ENCODE measurements around the gene PKHD1. TPM values are rescaled to one million over a fixed set of nuclear protein-coding genes. Genes with fewer than 3 reads are reported as not detected.

PKHD1 gene
- total and polyA plus RNA-seq, 2 of the 13 experiments (the other 11 are each of a cell fraction or from before 2014, with no cell fraction given) = 0.01 to 0.13 TPM

DNA sequence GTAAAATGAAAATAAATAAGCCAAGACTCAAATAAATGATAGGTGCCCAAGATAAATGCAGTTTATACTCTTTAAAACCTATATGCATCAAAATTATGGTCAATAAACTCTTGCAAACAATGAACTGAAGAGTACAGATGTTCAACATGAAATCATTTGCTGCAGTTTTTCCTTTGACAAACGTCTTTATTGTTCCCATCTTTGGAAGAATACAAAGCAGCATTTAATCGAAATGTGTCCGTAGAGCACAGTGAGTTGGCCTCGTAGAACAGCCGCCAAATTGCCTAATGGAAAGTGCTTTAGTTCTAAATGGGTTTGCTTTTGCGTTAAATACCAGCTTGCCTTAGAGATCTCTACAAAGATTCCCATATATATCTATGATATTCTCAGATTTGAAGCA, 447.4 kb downstream of the PKHD1 start:
- Histone ChIP-seq H3K4me1 (ENCODE audit: insufficient read depth, low read length) (no peaks in the 10 kb centered on the region), H3K36me3 (replicated peaks in 1 of 2; ENCODE audit: control insufficient read depth in 1 of 2, insufficient read depth in 2 of 2, low read length in 2 of 2) (no peaks in the 10 kb centered on the region), H3K79me2 (ENCODE audit: insufficient read depth, low read length) (no peaks in the 10 kb centered on the region), H3K27ac (ENCODE audit: extremely low read length, insufficient read depth, low read length) (no peak overlapping the region), H3K9me3 (ENCODE audit: low read length) (no peaks in the 10 kb centered on the region), H3K9ac (ENCODE audit: insufficient read depth, low read depth, low read length) (no peak overlapping the region), H3K4me2 (ENCODE audit: low read depth, low read length) (no peak overlapping the region), H3K27me3 (ENCODE audit: control insufficient read depth in 1 of 2, insufficient read depth in 2 of 2, low read length in 2 of 2) (no peaks in the 10 kb centered on the region), H2AFZ (ENCODE audit: low read length) (no peak overlapping the region), H3K4me3 (replicated peaks in 1 of 3; ENCODE audit: insufficient read depth in 1 of 3, low read depth in 2 of 3, low read length in 3 of 3) (no peak overlapping the region), H4K20me1 (ENCODE audit: insufficient read depth, low read length) (no peaks in the 10 kb centered on the region)
- no TSS peak for BruUV-seq (replicated peaks)
- TF ChIP-seq MEIS2 (CRISPR knock-in tag; IDR thresholded peaks at IDR 0.05) (no peak), ZNF251 (CRISPR knock-in tag; IDR thresholded peaks at IDR 0.05) (no peak), TCF7L2 (IDR thresholded peaks at IDR 0.05; ENCODE audit: low read depth, low read length) (no peak), TARDBP (CRISPR knock-in tag; IDR thresholded peaks at IDR 0.05) (no peak), MLLT10 (CRISPR knock-in tag; IDR thresholded peaks at IDR 0.05) (no peak), CBX1 (IDR thresholded peaks at IDR 0.05; ENCODE audit: low read depth) (no peak), ZNF781 (CRISPR knock-in tag; IDR thresholded peaks at IDR 0.05; ENCODE audit: borderline replicate concordance, not compliant biosample characterization) (no peak), GTF2F1 (IDR thresholded peaks at IDR 0.05; ENCODE audit: low read length) (no peak), ZNF101 (CRISPR knock-in tag; IDR thresholded peaks at IDR 0.05; ENCODE audit: borderline replicate concordance, low read depth) (no peak)
- TF ChIP-seq, protein P1, sequence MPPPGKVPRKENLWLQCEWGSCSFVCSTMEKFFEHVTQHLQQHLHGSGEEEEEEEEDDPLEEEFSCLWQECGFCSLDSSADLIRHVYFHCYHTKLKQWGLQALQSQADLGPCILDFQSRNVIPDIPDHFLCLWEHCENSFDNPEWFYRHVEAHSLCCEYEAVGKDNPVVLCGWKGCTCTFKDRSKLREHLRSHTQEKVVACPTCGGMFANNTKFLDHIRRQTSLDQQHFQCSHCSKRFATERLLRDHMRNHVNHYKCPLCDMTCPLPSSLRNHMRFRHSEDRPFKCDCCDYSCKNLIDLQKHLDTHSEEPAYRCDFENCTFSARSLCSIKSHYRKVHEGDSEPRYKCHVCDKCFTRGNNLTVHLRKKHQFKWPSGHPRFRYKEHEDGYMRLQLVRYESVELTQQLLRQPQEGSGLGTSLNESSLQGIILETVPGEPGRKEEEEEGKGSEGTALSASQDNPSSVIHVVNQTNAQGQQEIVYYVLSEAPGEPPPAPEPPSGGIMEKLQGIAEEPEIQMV (CRISPR knock-in tag; IDR thresholded peaks at IDR 0.05; ENCODE audit: low read depth) = no peak
- TF ChIP-seq, protein P2, sequence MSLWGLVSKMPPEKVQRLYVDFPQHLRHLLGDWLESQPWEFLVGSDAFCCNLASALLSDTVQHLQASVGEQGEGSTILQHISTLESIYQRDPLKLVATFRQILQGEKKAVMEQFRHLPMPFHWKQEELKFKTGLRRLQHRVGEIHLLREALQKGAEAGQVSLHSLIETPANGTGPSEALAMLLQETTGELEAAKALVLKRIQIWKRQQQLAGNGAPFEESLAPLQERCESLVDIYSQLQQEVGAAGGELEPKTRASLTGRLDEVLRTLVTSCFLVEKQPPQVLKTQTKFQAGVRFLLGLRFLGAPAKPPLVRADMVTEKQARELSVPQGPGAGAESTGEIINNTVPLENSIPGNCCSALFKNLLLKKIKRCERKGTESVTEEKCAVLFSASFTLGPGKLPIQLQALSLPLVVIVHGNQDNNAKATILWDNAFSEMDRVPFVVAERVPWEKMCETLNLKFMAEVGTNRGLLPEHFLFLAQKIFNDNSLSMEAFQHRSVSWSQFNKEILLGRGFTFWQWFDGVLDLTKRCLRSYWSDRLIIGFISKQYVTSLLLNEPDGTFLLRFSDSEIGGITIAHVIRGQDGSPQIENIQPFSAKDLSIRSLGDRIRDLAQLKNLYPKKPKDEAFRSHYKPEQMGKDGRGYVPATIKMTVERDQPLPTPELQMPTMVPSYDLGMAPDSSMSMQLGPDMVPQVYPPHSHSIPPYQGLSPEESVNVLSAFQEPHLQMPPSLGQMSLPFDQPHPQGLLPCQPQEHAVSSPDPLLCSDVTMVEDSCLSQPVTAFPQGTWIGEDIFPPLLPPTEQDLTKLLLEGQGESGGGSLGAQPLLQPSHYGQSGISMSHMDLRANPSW (CRISPR knock-in tag; IDR thresholded peaks at IDR 0.05; ENCODE audit: borderline replicate concordance) = no peak
- 25% methylated on average over 6 of the region's 6 CpGs for WGBS (ENCODE audit: low lambda C conversion rate)
- no peak for FAIRE-seq
- ChIA-PET CTCF (ENCODE audit: low intra/inter-chr PET ratio, low total read pairs) (no interaction called here), POLR2A (no interaction called here)
- in situ Hi-C loops (cut with HindIII; ENCODE audit: extremely low pct_ligation_motif_present, low pct_unique_long_range_greater_than_20kb) (no loop called here), intact Hi-C loops (cut with micrococcal nuclease; ENCODE audit: unreplicated experiment) (no loop called here)
- no peak for DNase-seq (ENCODE audit: low spot score)
- ATAC-seq = no peak

All from HepG2 (cell line).